Measurements from ENCODE around the gene LYPD6. TPM values are rescaled to one million over a fixed set of nuclear protein-coding genes. Genes with fewer than 3 reads are reported as not detected.

Gene LYPD6
- total and polyA plus RNA-seq, 9 of the 15 experiments (the other 6 are each of a cell fraction or from before 2014, with no cell fraction given): not detected

DNA sequence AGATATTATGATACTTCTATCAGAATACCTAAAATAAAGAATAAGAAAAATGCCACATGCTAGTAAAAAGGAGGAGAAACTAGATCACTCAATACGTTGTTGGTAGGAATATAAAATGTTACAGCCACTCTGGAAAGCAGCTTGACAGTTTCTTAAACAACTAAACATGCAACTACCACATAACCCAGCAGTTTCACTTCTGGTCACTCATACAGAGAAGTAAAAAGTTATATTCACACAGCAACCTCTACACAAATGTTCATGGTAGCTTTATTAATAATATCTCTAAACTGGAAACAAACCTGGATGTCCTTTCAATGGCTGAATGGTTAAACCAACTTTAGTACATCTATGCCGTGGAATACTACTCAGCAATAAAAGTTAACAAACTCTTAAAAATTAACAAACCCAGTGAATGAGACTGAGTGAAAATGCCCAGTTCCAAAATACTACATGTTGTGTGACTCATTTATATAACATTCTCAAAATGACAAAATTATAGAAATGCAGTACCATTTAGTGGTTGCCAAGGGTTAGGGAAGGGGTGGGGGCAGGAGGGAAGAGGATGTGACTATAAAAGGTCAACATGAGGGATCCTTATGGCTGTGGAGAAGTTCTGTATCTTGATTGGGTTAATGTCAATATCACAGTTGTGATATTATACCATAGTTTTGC lies 133.1 kb downstream of the LYPD6 start:
- DNase-seq (ENCODE audit: extremely low read depth in 1 of 4, low spot score in 3 of 4) (no peak), FAIRE-seq (no peak), ATAC-seq (no peak)
- ChIA-PET CTCF (ENCODE audit: low intra/inter-chr PET ratio) (no interaction called here), POLR2A (no interaction called here)
- intact Hi-C loops (cut with micrococcal nuclease): no loop called here
- no peak overlapping the region for H2AFZ ChIP-seq (ENCODE audit: low read depth, low read length)
- in situ Hi-C loops (cut with MboI): no loop called here
- H3K4me1 ChIP-seq (replicated peaks in 1 of 2; ENCODE audit: control insufficient read depth in 2 of 2, insufficient read depth in 2 of 2, low read length in 2 of 2): no peaks in the 10 kb centered on the region
- H3K27ac ChIP-seq (ENCODE audit: extremely low read depth, low read depth, low read length): no peak overlapping the region
- WGBS (ENCODE audit: insufficient coverage, low coverage, missing lambda C conversion rate): 0% methylated on average over 2 of the region's 2 CpGs
- H3K9ac ChIP-seq (ENCODE audit: insufficient read depth in 1 of 2, low read depth in 2 of 2, low read length in 2 of 2): no peak overlapping the region
- no TSS peak for BruUV-seq (replicated peaks)
- H3K9me1 ChIP-seq (ENCODE audit: control insufficient read depth, insufficient read depth, low read length): no peaks in the 10 kb centered on the region
- H3K9me3 ChIP-seq (replicated peaks; ENCODE audit: control insufficient read depth, insufficient read depth, low read depth, low read length): no peaks in the 10 kb centered on the region
- no peaks in the 10 kb centered on the region for H3K79me2 ChIP-seq (ENCODE audit: control insufficient read depth, insufficient read depth, low read length)
- H3K4me2 ChIP-seq (ENCODE audit: insufficient read depth, low read length): no peak overlapping the region
- H4K20me1 ChIP-seq (replicated peaks; ENCODE audit: control insufficient read depth, insufficient read depth, low read length): no peaks in the 10 kb centered on the region
- H3K4me3 ChIP-seq: no peak overlapping the region
- no peaks in the 10 kb centered on the region for H3K36me3 ChIP-seq (ENCODE audit: control insufficient read depth, insufficient read depth, low read length)
- H3K27me3 ChIP-seq (ENCODE audit: control insufficient read depth in 2 of 2, insufficient read depth in 2 of 2, low read length in 2 of 2): no peaks in the 10 kb centered on the region
- TF ChIP-seq NUFIP1 (IDR thresholded peaks at IDR 0.05; ENCODE audit: partially characterized antibody) (no peak), POLR3A (IDR thresholded peaks at IDR 0.05; ENCODE audit: borderline replicate concordance, extremely low read depth, insufficient read depth, insufficient read length) (no peak), PHB (CRISPR knock-in tag; IDR thresholded peaks at IDR 0.05) (no peak), JUND (IDR thresholded peaks at IDR 0.05; ENCODE audit: borderline replicate concordance, low read depth, low read length) (no peak), JUND (tag; IDR thresholded peaks at IDR 0.05; ENCODE audit: borderline replicate concordance, low read depth, low read length) (no peak), CAMTA2 (CRISPR knock-in tag; conservative IDR thresholded peaks at IDR 0.05) (no peak), ILK (tag; IDR thresholded peaks at IDR 0.05; ENCODE audit: borderline replicate concordance, low read depth) (no peak), LARP7 (IDR thresholded peaks at IDR 0.05) (no peak)
- TF ChIP-seq, protein P1, sequence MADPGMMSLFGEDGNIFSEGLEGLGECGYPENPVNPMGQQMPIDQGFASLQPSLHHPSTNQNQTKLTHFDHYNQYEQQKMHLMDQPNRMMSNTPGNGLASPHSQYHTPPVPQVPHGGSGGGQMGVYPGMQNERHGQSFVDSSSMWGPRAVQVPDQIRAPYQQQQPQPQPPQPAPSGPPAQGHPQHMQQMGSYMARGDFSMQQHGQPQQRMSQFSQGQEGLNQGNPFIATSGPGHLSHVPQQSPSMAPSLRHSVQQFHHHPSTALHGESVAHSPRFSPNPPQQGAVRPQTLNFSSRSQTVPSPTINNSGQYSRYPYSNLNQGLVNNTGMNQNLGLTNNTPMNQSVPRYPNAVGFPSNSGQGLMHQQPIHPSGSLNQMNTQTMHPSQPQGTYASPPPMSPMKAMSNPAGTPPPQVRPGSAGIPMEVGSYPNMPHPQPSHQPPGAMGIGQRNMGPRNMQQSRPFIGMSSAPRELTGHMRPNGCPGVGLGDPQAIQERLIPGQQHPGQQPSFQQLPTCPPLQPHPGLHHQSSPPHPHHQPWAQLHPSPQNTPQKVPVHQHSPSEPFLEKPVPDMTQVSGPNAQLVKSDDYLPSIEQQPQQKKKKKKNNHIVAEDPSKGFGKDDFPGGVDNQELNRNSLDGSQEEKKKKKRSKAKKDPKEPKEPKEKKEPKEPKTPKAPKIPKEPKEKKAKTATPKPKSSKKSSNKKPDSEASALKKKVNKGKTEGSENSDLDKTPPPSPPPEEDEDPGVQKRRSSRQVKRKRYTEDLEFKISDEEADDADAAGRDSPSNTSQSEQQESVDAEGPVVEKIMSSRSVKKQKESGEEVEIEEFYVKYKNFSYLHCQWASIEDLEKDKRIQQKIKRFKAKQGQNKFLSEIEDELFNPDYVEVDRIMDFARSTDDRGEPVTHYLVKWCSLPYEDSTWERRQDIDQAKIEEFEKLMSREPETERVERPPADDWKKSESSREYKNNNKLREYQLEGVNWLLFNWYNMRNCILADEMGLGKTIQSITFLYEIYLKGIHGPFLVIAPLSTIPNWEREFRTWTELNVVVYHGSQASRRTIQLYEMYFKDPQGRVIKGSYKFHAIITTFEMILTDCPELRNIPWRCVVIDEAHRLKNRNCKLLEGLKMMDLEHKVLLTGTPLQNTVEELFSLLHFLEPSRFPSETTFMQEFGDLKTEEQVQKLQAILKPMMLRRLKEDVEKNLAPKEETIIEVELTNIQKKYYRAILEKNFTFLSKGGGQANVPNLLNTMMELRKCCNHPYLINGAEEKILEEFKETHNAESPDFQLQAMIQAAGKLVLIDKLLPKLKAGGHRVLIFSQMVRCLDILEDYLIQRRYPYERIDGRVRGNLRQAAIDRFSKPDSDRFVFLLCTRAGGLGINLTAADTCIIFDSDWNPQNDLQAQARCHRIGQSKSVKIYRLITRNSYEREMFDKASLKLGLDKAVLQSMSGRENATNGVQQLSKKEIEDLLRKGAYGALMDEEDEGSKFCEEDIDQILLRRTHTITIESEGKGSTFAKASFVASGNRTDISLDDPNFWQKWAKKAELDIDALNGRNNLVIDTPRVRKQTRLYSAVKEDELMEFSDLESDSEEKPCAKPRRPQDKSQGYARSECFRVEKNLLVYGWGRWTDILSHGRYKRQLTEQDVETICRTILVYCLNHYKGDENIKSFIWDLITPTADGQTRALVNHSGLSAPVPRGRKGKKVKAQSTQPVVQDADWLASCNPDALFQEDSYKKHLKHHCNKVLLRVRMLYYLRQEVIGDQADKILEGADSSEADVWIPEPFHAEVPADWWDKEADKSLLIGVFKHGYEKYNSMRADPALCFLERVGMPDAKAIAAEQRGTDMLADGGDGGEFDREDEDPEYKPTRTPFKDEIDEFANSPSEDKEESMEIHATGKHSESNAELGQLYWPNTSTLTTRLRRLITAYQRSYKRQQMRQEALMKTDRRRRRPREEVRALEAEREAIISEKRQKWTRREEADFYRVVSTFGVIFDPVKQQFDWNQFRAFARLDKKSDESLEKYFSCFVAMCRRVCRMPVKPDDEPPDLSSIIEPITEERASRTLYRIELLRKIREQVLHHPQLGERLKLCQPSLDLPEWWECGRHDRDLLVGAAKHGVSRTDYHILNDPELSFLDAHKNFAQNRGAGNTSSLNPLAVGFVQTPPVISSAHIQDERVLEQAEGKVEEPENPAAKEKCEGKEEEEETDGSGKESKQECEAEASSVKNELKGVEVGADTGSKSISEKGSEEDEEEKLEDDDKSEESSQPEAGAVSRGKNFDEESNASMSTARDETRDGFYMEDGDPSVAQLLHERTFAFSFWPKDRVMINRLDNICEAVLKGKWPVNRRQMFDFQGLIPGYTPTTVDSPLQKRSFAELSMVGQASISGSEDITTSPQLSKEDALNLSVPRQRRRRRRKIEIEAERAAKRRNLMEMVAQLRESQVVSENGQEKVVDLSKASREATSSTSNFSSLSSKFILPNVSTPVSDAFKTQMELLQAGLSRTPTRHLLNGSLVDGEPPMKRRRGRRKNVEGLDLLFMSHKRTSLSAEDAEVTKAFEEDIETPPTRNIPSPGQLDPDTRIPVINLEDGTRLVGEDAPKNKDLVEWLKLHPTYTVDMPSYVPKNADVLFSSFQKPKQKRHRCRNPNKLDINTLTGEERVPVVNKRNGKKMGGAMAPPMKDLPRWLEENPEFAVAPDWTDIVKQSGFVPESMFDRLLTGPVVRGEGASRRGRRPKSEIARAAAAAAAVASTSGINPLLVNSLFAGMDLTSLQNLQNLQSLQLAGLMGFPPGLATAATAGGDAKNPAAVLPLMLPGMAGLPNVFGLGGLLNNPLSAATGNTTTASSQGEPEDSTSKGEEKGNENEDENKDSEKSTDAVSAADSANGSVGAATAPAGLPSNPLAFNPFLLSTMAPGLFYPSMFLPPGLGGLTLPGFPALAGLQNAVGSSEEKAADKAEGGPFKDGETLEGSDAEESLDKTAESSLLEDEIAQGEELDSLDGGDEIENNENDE (IDR thresholded peaks at IDR 0.05; ENCODE audit: low read depth, low read length): no peak
- TF ChIP-seq, protein P2, sequence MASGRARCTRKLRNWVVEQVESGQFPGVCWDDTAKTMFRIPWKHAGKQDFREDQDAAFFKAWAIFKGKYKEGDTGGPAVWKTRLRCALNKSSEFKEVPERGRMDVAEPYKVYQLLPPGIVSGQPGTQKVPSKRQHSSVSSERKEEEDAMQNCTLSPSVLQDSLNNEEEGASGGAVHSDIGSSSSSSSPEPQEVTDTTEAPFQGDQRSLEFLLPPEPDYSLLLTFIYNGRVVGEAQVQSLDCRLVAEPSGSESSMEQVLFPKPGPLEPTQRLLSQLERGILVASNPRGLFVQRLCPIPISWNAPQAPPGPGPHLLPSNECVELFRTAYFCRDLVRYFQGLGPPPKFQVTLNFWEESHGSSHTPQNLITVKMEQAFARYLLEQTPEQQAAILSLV (tag; IDR thresholded peaks at IDR 0.05): no peak
